Esophagus squamous epithelium (tissue), 4 donors: ENCODE results near the gene SPCS3.
"Not testable (repeated sequence)": the region's sequence is repeated elsewhere in the genome, so short reads cannot be mapped to it uniquely, and the experiment has no call there.

Experiments used
- CTCF ChIP-seq, 6 experiments: fragments of 450-650 bp in 4 of 6; fragments of 200-600 bp in 2 of 6; sonication (generic) in 2 of 6; IDR thresholded peaks; one replicate each; pipeline ENCODE4 v1.5.1; 2016 to 2019; ENCODE audit warnings: antibody characterized with exemption in 6 of 6, mild to moderate bottlenecking in 4 of 6, moderate library complexity in 4 of 6
- POLR2A ChIP-seq, 4 donors: fragments of 450-650 bp; IDR thresholded peaks; one replicate each; pipeline ENCODE4 v1.6.1; 2017; ENCODE audit warnings: antibody characterized with exemption in 4 of 4, mild to moderate bottlenecking in 4 of 4, moderate library complexity in 3 of 4

DNA sequence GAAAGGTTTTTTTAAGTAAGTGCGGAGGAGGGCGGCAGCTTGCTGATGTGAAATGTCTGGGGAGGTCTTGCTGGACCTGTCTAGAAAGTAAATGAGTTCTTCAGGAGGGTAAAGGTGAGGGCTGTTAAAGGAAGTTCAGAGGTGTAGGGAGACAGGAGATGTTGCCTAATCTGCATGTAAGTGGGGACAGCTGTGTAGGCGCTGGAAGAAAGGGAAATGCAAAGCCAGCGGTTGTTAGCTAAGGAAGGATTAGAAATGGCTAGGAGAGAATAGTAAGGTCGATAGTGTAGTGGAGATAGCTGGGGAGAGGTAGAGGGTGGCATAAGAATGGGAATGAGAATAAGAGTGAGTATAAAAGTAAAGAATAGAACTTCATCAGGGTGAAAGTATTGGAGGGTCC is 23.9 kb upstream of the SPCS3 start:
- not testable (repeated sequence) for TF ChIP-seq CTCF, POLR2A (IDR thresholded peaks at IDR 0.05)
